Stimulated activated effector memory CD8-positive, alpha-beta T cell treated with anti-CD3 and anti-CD28 coated beads, Interleukin-12 subunit alpha, Interleukin-12 subunit beta, amount 100 ng/mL, for 72 hours (primary cell): ENCODE measurements around the gene IL11.

ENCODE experiments used
- ATAC-seq: fragments of 150-1000 bp; cut with Tn5 transposase; 2 replicates; pipeline ENCODE4 v1.10.0; 2021
- DNase-seq, 2 donors: peaks; one replicate each; pipeline ENCODE4 v3.0.0; 2021 to 2022; ENCODE audit warnings: low spot score in 2 of 2
- H3K27ac Mint-ChIP-seq: one replicate; pipeline ENCODE4 v1.8.0; 2022; ENCODE audit warnings: mild to moderate bottlenecking, mixed read lengths
- H3K36me3 Mint-ChIP-seq: one replicate; pipeline ENCODE4 v1.8.0; 2022; ENCODE audit warnings: mild to moderate bottlenecking, mixed read lengths
- H3K4me1 Mint-ChIP-seq: one replicate; pipeline ENCODE4 v1.8.0; 2022; ENCODE audit warnings: mixed read lengths
- H3K4me3 Mint-ChIP-seq: one replicate; pipeline ENCODE4 v1.8.0; 2022; ENCODE audit warnings: mild to moderate bottlenecking, mixed read lengths
- H3K9me3 Mint-ChIP-seq: one replicate; pipeline ENCODE4 v1.8.0; 2022; ENCODE audit warnings: mixed read lengths

The IL11 gene

DNA sequence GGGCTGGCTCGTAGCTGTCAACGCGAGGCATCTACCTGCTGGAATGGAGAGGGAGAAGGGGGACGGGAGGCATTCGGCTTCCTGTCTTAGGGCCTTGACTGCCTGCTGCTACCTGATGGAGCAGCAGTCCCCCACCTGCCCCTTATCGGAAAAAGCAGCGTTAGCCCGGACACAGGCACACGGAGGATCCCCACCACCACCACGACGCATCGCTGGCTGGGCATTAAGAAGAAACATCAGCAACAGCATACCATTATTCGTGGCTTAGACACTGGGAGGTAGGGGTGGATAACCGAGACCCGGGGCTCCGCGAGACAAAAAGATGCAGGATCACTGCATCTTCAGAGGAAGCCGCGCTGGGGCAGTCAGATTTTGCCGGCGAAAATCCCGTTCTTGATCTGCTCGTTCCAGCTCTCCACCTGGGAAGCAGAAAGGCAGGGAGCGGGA, 16.9 kb downstream of the IL11 start:
- H3K36me3 Mint-ChIP-seq: peaks cover 13% of the 10 kb centered on the region
- peaks cover 33% of the 10 kb centered on the region for H3K4me1 Mint-ChIP-seq
- peak overlapping the region; percentile 68 for H3K4me3 Mint-ChIP-seq
- H3K27ac Mint-ChIP-seq: no peak overlapping the region
- DNase-seq: no peak
- no peaks in the 10 kb centered on the region for H3K9me3 Mint-ChIP-seq
- peak; percentile 1 for ATAC-seq

DNA sequence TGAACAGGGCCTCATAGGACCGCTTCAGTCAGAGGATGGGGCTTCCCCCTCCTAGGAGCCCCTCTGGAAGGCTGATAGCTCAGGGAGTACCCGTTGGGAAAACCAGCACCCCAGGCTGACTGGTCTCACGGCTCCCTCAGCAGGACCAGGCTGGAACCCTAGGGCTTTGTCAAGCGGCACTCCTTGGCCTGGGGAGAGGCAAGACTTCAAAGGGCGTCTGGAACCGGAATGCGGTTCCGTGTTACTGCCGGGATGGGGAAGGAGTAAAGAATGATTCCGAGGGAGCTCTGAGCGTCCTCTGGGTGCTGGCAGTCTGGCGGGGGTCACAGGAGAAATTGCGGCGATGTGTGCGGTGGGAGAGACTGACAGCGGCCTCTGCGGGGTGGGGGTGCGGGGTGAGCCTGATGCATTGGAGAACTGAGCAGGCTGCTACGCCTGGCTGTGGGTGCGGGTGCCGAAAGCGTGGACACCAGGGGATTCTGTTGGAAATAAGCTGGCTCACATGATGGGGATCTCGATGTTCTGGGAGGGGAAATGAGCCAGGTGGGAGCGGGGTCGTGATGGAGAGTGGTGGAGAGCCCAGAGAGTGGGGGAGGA, 17.6 kb downstream of the IL11 start:
- Mint-ChIP-seq H3K9me3 (no peaks in the 10 kb centered on the region), H3K4me3 (peak overlapping the region; percentile 68)

DNA sequence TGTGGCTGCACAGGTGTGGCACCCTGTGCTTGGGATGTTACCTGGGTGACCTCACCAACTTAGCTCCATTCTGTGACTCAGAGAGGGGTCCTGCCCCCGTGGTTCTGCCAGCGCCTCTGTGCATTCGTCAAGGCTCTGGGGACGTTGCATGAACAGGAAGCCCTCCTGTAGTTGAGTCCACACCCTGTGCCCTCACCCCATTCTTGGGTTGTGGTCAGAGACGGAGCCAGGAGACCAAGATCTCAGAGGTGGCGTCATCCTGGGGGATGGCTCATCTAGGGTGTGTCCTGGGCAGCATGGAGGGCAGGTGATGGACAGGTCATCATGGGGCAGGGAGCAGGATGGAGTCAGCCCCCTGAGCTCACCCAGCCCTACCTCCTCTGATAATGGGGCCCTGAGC, 18.2 kb downstream of the IL11 start:
- DNase-seq: no peak
- H3K27ac Mint-ChIP-seq: no peak overlapping the region
- peaks cover 13% of the 10 kb centered on the region for H3K36me3 Mint-ChIP-seq
- H3K4me3 Mint-ChIP-seq: peak overlapping the region; percentile 68
- ATAC-seq: peak; percentile 41
- H3K9me3 Mint-ChIP-seq: no peaks in the 10 kb centered on the region
- peaks cover 33% of the 10 kb centered on the region for H3K4me1 Mint-ChIP-seq

More for the DNA sequence above, 17.6 kb downstream of the IL11 start:
- DNase-seq (no peak), ATAC-seq (no peak)
- Mint-ChIP-seq H3K36me3 (peaks cover 13% of the 10 kb centered on the region), H3K27ac (no peak overlapping the region), H3K4me1 (peaks cover 33% of the 10 kb centered on the region)

- H3K9me3 Mint-ChIP-seq: no peaks in the 10 kb centered on the region
- H3K36me3 Mint-ChIP-seq: peaks cover 13% of the 10 kb centered on the region
- no peak overlapping the region for H3K27ac Mint-ChIP-seq
- peaks cover 33% of the 10 kb centered on the region for H3K4me1 Mint-ChIP-seq
- no peak overlapping the region for H3K4me3 Mint-ChIP-seq
- DNase-seq (no peak), ATAC-seq (no peak)
These were observed 19.5 kb downstream of the IL11 start for GRCh38 chr19:55350620-55351315.

DNA sequence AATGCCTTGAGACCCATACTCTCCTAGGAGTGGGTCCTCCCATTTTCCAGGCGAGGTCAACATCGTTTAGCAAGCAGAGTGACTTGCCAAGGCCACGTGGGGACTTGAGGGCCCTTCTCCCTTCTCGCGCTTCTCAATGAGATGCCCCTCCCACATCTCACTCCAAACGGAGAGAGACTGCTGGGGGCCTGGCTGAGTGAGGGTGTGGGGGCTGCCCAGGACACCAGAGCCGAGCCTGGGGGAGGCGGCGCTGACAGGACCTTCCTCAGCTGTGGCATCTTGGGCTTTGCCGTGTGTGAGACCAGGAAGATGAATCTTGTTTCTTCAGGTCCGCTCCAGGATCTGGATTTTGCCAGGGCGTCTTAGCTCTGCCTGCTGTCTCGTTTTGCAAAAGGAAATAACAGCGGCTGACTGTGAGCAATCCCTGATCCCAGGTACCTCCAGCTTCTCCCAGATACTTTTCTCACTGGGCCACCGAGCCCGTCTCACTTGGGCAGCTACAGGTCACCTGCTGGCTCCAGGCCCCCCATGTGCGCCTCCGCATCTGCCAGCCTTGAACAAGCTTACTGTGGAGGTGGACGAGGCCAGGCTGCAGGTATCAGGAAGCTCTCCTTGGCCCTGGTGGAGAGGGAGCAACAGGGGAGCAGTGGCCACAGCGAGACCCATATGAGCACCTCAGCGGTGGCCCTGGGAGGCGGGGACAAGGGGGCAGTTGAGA, 21.8 kb downstream of the IL11 start:
- no peaks in the 10 kb centered on the region for H3K9me3 Mint-ChIP-seq
- no peak overlapping the region for H3K4me3 Mint-ChIP-seq
- DNase-seq (no peak), ATAC-seq (no peak)
- peaks cover 36% of the 10 kb centered on the region for H3K4me1 Mint-ChIP-seq
- peaks cover 17% of the 10 kb centered on the region for H3K36me3 Mint-ChIP-seq
- no peak overlapping the region for H3K27ac Mint-ChIP-seq

- Mint-ChIP-seq H3K27ac (no peak overlapping the region), H3K36me3 (peaks cover 20% of the 10 kb centered on the region)
- DNase-seq: no peak
These were observed 22.7 kb downstream of the IL11 start for GRCh38 chr19:55347442-55348009.

DNA sequence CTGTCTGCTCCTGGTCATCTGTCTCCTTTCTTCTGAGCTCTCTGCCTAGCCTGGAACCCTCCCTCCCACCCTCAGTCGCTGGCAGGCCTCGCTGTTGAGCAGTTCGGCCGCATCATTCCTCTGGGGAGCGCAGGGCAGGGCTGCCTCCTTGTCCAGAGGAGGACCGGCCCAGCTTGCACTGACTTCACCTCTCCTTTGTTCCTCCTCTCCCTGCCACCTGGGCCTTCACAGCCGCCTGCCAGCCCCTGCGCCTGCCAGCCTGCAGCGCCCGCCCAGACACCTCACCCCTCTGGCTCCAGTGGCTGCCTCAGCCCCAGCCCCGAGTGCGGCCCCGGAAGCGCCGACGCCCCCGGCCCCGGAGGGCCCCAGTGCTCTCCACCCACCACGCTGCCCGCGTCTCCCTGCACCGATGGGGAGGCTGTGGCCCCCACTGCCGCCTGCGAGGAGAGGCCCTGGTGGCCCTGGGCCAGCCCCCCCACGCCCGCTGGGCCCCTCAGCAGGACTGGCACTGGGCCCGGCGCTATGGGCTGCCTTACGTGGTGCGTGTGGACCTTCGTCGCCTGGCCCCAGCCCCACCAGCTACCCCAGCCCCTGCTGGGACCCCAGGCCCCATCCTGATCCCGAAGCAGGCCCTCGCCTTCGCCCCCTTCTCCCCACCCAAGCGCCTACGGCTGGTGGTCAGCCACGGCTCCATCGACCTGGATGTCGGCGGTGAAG, 23.4 kb downstream of the IL11 start:
- DNase-seq: no peak
- Mint-ChIP-seq H3K4me1 (peaks cover 20% of the 10 kb centered on the region), H3K36me3 (peaks cover 13% of the 10 kb centered on the region), H3K4me3 (no peak overlapping the region), H3K27ac (no peak overlapping the region), H3K9me3 (no peaks in the 10 kb centered on the region)
- ATAC-seq: peak; percentile 4

More at GRCh38 chr19:55347442-55348009, 22.7 kb downstream of the IL11 start:
- no peak for ATAC-seq
- Mint-ChIP-seq H3K4me3 (no peak overlapping the region), H3K4me1 (peaks cover 26% of the 10 kb centered on the region), H3K9me3 (no peaks in the 10 kb centered on the region)

DNA sequence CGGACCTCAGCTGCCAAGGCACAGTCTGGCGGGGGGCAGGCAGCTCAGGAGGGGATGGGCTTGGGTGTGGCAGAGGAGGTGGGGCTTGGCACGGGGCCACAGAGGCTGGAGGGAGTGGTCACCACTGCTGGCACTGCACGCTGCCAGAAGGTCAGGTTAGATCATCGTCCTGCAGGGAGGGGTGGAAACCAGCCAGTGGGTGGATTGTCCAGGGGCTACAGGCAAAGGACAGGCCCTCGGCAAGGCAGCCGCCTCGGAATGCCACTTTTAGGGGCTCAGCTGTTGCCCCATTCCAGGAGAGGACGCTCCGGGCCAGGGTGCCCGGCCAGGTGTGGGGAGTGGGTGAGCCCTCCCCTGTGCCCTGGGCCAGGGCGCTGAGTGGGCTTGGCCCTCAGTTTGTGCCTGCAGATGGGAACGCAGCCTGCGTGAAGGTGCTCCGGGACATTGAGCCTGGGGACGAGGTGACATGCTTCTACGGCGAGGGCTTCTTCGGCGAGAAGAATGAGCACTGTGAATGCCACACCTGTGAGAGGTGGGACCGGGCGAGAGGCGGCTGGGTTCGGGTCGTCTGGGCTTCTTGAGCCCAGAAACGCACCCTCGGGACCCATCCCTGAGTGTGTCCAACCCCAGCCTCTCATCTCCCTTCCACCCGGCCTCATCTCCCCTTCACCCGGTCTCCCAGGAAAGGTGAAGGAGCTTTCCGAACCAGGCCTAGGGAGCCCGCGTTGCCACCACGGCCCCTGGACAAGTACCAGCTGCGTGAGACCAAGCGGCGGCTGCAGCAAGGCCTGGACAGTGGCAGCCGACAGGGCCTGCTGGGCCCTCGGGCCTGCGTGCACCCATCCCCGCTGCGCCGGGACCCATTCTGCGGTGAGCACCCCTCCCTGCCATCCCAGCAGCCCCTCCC, 24.2 kb downstream of the IL11 start:
- no peak for ATAC-seq
- no peaks in the 10 kb centered on the region for H3K9me3 Mint-ChIP-seq
- H3K4me1 Mint-ChIP-seq: peaks cover 18% of the 10 kb centered on the region
- DNase-seq: no peak
- no peak overlapping the region for H3K4me3 Mint-ChIP-seq
- no peak overlapping the region for H3K27ac Mint-ChIP-seq
- H3K36me3 Mint-ChIP-seq: peaks cover 13% of the 10 kb centered on the region

DNA sequence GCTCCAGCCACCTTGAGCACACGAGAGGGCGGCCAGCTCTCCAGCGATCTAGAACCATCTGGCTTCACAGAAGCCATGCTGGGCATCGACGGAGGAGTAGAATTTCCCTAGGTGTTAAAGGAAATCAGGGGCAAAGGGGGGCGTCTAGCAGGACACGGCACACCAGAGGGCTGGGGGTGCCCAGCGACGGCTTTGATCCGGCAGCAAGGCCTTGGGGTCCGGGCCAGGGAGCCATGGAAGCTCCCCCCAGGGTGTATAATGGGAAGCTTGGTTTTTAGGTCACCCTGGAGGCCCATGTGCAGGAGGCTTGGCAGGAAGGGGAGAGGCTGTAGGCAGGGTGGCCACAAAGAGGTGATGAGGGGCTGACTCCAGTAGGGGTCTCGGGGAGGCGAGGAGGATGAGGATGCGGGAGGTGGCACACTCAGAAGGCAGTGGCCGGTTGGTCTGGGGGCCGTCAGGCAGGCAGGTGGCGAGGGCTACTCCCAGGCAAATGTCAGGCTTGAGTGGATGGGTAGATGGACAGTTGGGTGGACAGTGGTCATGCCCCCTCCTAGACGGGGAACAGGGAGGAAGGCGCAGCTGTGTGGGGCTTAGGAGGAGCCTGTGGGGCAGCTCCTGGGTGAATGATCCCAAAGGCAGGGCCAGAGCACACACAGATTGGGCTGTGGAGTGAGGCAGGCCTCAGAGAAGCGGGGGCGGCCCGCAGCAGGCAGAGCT, 25.0 kb downstream of the IL11 start:
- peaks cover 13% of the 10 kb centered on the region for H3K36me3 Mint-ChIP-seq

GRCh38 chr19:55344444-55344843, 25.8 kb downstream of the IL11 start:
- H3K9me3 Mint-ChIP-seq: no peaks in the 10 kb centered on the region
- peaks cover 31% of the 10 kb centered on the region for H3K4me1 Mint-ChIP-seq
- DNase-seq: no peak
- no peak for ATAC-seq
- H3K36me3 Mint-ChIP-seq: peaks cover 17% of the 10 kb centered on the region
- no peak overlapping the region for H3K4me3 Mint-ChIP-seq
- H3K27ac Mint-ChIP-seq: no peak overlapping the region

More for the DNA sequence above, 25.0 kb downstream of the IL11 start:
- Mint-ChIP-seq H3K4me1 (peaks cover 24% of the 10 kb centered on the region), H3K27ac (no peak overlapping the region), H3K9me3 (no peaks in the 10 kb centered on the region), H3K4me3 (no peak overlapping the region)
- ATAC-seq (no peak), DNase-seq (no peak)

DNA sequence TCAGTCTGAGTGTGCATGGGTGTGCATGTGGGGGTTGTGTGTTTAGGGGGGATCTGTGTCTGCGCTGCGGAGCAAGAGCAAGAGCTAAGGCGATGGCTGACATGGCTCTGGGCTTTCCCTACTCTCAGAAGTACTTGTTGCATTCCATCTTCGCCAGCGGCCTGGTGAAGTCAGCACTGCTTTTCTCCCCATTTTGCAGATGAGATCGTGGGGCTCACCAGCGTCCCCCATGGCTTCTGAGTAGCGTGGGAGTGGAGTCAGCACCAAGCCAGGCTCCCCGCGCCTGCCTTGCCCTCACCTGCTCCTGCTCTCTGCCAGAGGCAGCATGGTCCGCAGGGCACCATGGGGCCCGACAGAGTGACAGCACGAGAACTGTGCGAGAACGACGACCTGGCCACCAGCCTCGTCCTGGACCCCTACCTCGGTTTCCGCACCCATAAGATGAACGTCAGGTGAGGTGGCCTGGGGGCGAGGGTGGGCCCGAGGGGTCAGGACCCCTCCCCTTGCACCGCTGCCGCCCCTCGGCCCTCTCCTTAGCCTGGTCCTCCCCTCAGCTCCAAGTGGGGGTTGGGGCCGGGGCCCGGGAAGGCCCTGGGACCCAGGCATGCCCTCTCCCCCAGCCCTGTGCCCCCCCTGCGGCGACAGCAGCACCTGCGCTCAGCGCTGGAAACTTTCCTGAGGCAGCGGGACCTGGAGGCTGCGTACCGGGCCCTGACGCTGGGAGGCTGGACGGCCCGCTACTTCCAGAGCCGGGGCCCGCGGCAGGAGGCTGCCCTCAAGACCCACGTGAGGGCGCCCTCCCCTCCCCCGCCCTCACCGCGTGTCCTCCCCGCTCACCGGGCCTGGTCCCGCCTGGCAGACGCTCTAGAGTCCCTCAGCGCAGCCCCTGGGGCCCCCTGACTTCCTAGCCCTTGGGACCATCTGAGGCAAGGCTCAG, 28.4 kb downstream of the IL11 start:
- H3K4me3 Mint-ChIP-seq: peak overlapping the region; percentile 81
- H3K36me3 Mint-ChIP-seq: peaks cover 30% of the 10 kb centered on the region
- peaks cover 39% of the 10 kb centered on the region for H3K4me1 Mint-ChIP-seq
- H3K27ac Mint-ChIP-seq: no peak overlapping the region
- DNase-seq (no peak), ATAC-seq (no peak)
- H3K9me3 Mint-ChIP-seq: no peaks in the 10 kb centered on the region

DNA sequence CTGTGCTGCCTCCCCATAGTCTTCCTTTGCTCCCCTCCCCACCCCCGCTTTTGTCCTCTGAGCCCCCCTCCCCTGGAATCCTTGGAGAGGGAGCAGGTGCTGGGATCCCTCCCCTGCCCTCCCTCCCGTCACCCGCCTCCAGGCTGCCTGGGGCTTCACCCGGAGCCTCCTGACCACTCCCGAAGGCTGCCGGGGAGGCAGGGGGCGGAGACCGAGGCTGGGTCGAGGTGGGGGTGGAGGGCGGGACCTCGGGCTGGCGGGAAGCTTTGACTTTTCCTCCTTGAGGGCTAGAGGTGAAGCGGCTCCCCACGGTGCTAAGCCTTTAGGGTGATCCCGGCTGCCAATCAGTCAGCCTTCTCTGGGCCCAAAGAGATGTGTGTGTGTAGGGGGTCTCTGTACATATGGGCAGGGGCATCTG, 29.1 kb downstream of the IL11 start:
- H3K4me3 Mint-ChIP-seq: peak overlapping the region; percentile 81
- no peaks in the 10 kb centered on the region for H3K9me3 Mint-ChIP-seq
- H3K4me1 Mint-ChIP-seq: peaks cover 39% of the 10 kb centered on the region
- ATAC-seq: no peak
- peak overlapping the region; percentile 99 for H3K27ac Mint-ChIP-seq
- H3K36me3 Mint-ChIP-seq: peaks cover 30% of the 10 kb centered on the region
- peak in 1 of 2 donors; percentile 16 for DNase-seq

DNA sequence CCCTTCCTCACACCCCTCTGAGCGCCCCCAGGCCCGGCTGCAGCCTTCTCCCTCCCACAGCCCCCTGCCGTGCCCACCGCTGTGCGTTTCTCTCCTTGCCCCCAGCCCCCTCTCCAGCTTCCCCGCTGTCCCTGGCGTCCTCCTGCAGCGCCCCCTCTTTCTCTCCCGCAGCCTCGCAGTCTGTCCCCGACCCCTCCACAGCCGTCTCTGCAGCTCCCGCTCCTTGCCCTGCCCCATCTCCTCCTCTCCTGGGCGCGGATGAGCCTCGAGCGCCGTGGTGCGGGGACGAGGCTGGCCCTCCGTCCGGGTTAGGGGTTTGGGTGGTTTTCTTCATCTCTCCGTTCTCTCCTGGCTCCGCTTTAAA, 29.5 kb downstream of the IL11 start:
- Mint-ChIP-seq H3K27ac (peak overlapping the region; percentile 99), H3K9me3 (no peaks in the 10 kb centered on the region), H3K4me1 (peaks cover 39% of the 10 kb centered on the region), H3K36me3 (peaks cover 30% of the 10 kb centered on the region), H3K4me3 (peak overlapping the region; percentile 81)
- ATAC-seq (no peak), DNase-seq (no peak)
